ENCODE data around the gene TTC28. TPM values are rescaled to one million over a fixed set of nuclear protein-coding genes. Genes with fewer than 3 reads are reported as not detected.

The TTC28 gene
- total and polyA plus RNA-seq, 2 donors (not counting 1 experiment from before 2014, with no cell fraction given): 8.2 to 31.4 TPM

DNA sequence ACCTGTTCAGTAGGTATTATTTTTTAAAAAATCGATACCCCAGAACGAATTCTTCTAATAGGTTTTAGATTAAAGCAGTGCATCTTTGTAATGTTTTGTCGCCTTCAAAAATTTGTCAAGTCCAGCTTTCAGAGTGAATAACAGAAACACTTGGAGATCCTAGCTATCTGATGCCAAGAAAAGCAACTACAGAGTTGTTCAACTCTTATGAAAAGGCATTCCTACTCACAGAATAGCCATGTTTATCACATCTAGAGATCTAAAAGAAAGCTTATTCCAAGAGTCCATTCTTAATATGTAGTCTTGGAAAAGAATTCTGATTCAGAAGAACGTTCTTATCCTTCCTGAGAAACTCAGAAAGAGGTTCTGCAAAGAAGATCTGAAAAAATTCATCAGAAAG lies 268.5 kb downstream of the TTC28 start:
- no peaks in the 10 kb centered on the region for H3K79me2 ChIP-seq (ENCODE audit: control insufficient read depth, insufficient read depth, low read length)
- H3K36me3 ChIP-seq (ENCODE audit: control insufficient read depth, insufficient read depth, low read length): no peaks in the 10 kb centered on the region
- TF ChIP-seq, protein P1, sequence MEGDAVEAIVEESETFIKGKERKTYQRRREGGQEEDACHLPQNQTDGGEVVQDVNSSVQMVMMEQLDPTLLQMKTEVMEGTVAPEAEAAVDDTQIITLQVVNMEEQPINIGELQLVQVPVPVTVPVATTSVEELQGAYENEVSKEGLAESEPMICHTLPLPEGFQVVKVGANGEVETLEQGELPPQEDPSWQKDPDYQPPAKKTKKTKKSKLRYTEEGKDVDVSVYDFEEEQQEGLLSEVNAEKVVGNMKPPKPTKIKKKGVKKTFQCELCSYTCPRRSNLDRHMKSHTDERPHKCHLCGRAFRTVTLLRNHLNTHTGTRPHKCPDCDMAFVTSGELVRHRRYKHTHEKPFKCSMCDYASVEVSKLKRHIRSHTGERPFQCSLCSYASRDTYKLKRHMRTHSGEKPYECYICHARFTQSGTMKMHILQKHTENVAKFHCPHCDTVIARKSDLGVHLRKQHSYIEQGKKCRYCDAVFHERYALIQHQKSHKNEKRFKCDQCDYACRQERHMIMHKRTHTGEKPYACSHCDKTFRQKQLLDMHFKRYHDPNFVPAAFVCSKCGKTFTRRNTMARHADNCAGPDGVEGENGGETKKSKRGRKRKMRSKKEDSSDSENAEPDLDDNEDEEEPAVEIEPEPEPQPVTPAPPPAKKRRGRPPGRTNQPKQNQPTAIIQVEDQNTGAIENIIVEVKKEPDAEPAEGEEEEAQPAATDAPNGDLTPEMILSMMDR (conservative IDR thresholded peaks at IDR 0.05 in 1 of 2, IDR thresholded peaks at IDR 0.05 in 1 of 2; ENCODE audit: low read depth in 1 of 2, low read length in 2 of 2): no peak
- TF ChIP-seq EZH2 (IDR thresholded peaks at IDR 0.05; ENCODE audit: low read length, missing control alignments): no peak
- peak in 1 of 2 donors; percentile 73 for DNase-seq (ENCODE audit: low read depth in 2 of 2)
- no peaks in the 10 kb centered on the region for H3K27me3 ChIP-seq (ENCODE audit: control insufficient read depth, insufficient read depth, low read length)
- H3K4me3 ChIP-seq (replicated peaks in 1 of 4; ENCODE audit: control extremely low read depth in 1 of 4, insufficient read depth in 1 of 4, low read depth in 3 of 4, low read length in 4 of 4): no peak overlapping the region
- no peak overlapping the region for H3K4me2 ChIP-seq (ENCODE audit: extremely low read depth, insufficient read depth, low read length)
- no peaks in the 10 kb centered on the region for H3K9me3 ChIP-seq (ENCODE audit: control insufficient read depth, insufficient read depth, low read depth, low read length)
- no peak overlapping the region for H3K9ac ChIP-seq (ENCODE audit: insufficient read depth, low read length)
- H4K20me1 ChIP-seq (ENCODE audit: control insufficient read depth, extremely low read depth, insufficient read depth, low read length): no peaks in the 10 kb centered on the region
- peaks cover 5% of the 10 kb centered on the region for H3K4me1 ChIP-seq (ENCODE audit: control insufficient read depth, extremely low read depth, insufficient read depth, low read length)
- no peak overlapping the region for H3K27ac ChIP-seq (ENCODE audit: insufficient read depth, low read length)
- no peak overlapping the region for H2AFZ ChIP-seq (ENCODE audit: low read length)

DNA sequence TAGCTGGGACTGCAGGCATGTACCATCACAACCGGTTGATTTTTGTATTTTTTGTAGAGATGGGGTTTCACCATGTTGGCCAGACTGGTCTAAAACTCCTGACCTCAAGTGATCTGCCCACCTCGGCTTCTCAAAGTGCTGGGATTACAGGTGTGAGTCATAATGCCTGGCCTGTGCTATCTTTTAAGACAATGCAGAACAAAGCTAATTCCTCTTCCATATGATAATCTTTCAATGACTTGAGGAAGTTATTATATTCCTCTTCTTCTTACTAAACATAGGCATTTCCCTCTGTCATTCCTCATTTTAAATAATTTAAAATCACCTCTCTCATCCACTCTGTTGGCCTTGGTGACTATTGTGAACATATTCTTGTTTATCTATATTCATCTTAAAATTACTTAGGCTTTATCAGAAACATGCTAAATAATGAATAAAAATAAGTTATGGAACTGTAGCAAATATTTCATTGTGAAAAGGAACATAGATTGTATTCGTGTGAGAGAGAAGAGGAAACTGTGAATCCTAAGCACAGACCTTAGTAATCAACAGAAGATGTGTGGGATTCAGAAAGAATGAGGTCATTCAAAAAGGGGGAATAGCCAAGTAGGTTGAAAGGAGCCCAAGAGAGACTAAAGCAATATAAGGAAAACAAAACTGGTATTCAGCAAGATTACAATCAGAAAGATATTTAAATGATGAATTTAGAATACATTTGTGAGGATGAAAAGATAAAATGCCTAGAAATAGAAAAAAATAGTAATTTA lies 269.4 kb downstream of the TTC28 start:
- no peaks in the 10 kb centered on the region for H4K20me1 ChIP-seq (ENCODE audit: control insufficient read depth, extremely low read depth, insufficient read depth, low read length)
- DNase-seq (ENCODE audit: low read depth in 2 of 2): peak; percentile 64 to 84
- H2AFZ ChIP-seq (ENCODE audit: low read length): no peak overlapping the region
- H3K4me1 ChIP-seq (ENCODE audit: control insufficient read depth, extremely low read depth, insufficient read depth, low read length): peaks cover 5% of the 10 kb centered on the region
- no peaks in the 10 kb centered on the region for H3K79me2 ChIP-seq (ENCODE audit: control insufficient read depth, insufficient read depth, low read length)
- H3K4me2 ChIP-seq (ENCODE audit: extremely low read depth, insufficient read depth, low read length): no peak overlapping the region
- H3K36me3 ChIP-seq (ENCODE audit: control insufficient read depth, insufficient read depth, low read length): no peaks in the 10 kb centered on the region
- H3K4me3 ChIP-seq (replicated peaks in 1 of 4; ENCODE audit: control extremely low read depth in 1 of 4, insufficient read depth in 1 of 4, low read depth in 3 of 4, low read length in 4 of 4): no peak overlapping the region
- H3K9me3 ChIP-seq (ENCODE audit: control insufficient read depth, insufficient read depth, low read depth, low read length): no peaks in the 10 kb centered on the region
- no peak for TF ChIP-seq EZH2 (IDR thresholded peaks at IDR 0.05; ENCODE audit: low read length, missing control alignments)
- TF ChIP-seq, protein P1 (conservative IDR thresholded peaks at IDR 0.05 in 1 of 2, IDR thresholded peaks at IDR 0.05 in 1 of 2; ENCODE audit: low read depth in 1 of 2, low read length in 2 of 2): no peak
- H3K27ac ChIP-seq (ENCODE audit: insufficient read depth, low read length): no peak overlapping the region
- H3K27me3 ChIP-seq (ENCODE audit: control insufficient read depth, insufficient read depth, low read length): no peaks in the 10 kb centered on the region
- H3K9ac ChIP-seq (ENCODE audit: insufficient read depth, low read length): no peak overlapping the region

DNA sequence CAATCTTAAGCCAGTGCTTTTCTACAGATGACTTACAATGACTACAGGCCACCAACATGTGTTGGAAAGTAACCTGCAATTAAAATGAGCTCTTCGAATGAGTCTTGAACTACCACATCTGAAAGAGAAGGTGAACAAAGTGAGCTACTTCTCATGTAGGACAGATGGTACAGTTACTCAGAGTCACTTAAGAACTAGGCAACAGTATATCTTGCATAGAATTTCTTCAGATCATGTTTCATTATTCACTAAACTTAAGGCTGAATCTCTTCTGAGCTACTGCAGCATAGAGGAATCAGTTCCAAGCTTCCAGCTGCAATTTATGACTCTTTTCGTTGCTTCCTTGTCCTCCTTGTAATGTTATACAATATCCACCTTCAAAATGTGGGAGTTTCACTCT lies 270.9 kb downstream of the TTC28 start:
- H3K9me3 ChIP-seq (ENCODE audit: control insufficient read depth, insufficient read depth, low read depth, low read length): no peaks in the 10 kb centered on the region
- H3K27me3 ChIP-seq (ENCODE audit: control insufficient read depth, insufficient read depth, low read length): no peaks in the 10 kb centered on the region
- no peaks in the 10 kb centered on the region for H4K20me1 ChIP-seq (ENCODE audit: control insufficient read depth, extremely low read depth, insufficient read depth, low read length)
- H3K4me1 ChIP-seq (ENCODE audit: control insufficient read depth, extremely low read depth, insufficient read depth, low read length): no peaks in the 10 kb centered on the region
- H3K79me2 ChIP-seq (ENCODE audit: control insufficient read depth, insufficient read depth, low read length): no peaks in the 10 kb centered on the region
- H3K4me2 ChIP-seq (ENCODE audit: extremely low read depth, insufficient read depth, low read length): no peak overlapping the region
- peak in 1 of 2 donors; percentile 41 for DNase-seq (ENCODE audit: low read depth in 2 of 2)
- no peak for TF ChIP-seq EZH2 (IDR thresholded peaks at IDR 0.05; ENCODE audit: low read length, missing control alignments)
- TF ChIP-seq, protein P1 (conservative IDR thresholded peaks at IDR 0.05 in 1 of 2, IDR thresholded peaks at IDR 0.05 in 1 of 2; ENCODE audit: low read depth in 1 of 2, low read length in 2 of 2): no peak
- no peak overlapping the region for H3K9ac ChIP-seq (ENCODE audit: insufficient read depth, low read length)
- no peak overlapping the region for H3K4me3 ChIP-seq (replicated peaks in 1 of 4; ENCODE audit: control extremely low read depth in 1 of 4, insufficient read depth in 1 of 4, low read depth in 3 of 4, low read length in 4 of 4)
- H2AFZ ChIP-seq (ENCODE audit: low read length): no peak overlapping the region
- H3K27ac ChIP-seq (ENCODE audit: insufficient read depth, low read length): no peak overlapping the region
- no peaks in the 10 kb centered on the region for H3K36me3 ChIP-seq (ENCODE audit: control insufficient read depth, insufficient read depth, low read length)
